Vagina (tissue), 2 donors: Measurements from ENCODE around the gene LRMDA.

ENCODE experiments used
- CTCF ChIP-seq, 3 experiments: fragments of 450-650 bp in 2 of 3; fragments of 200-600 bp in 1 of 3; sonication (generic) in 1 of 3; IDR thresholded peaks; one replicate each; pipeline ENCODE4 v1.5.1; 2017 to 2019; ENCODE audit warnings: antibody characterized with exemption in 3 of 3, mild to moderate bottlenecking in 2 of 3, moderate library complexity in 2 of 3
- POLR2A ChIP-seq, 2 donors: fragments of 450-650 bp; IDR thresholded peaks; one replicate each; pipeline ENCODE4 v1.6.1; 2017; ENCODE audit warnings: antibody characterized with exemption in 2 of 2, mild to moderate bottlenecking in 2 of 2, moderate library complexity in 2 of 2
- POLR2AphosphoS5 ChIP-seq, 2 donors: sonication (generic); formaldehyde crosslinking; IDR thresholded peaks; one replicate each; pipeline ENCODE4 v1.9.0; 2017; ENCODE audit warnings: antibody characterized with exemption in 2 of 2, mild to moderate bottlenecking in 2 of 2, low read depth in 1 of 2; ENCODE audit not compliant: insufficient read depth in 1 of 2

- no peak for TF ChIP-seq CTCF (IDR thresholded peaks at IDR 0.05)
- no peak for TF ChIP-seq POLR2AphosphoS5 (IDR thresholded peaks at IDR 0.05; ENCODE audit: insufficient read depth in 1 of 2, low read depth in 1 of 2)
- no peak for TF ChIP-seq POLR2A (IDR thresholded peaks at IDR 0.05)
These were observed 62.0 kb downstream of the LRMDA start for GRCh38 chr10:75493464-75493863.
